Activated CD8-positive, alpha-beta memory T cell treated with anti-CD3 and anti-CD28 coated beads, Interleukin-2, amount 50 U/mL, for 1 hour (primary cell): Measurements from ENCODE around the gene KCNJ15.

Source experiments
- DNase-seq: peaks from one replicate; pipeline ENCODE4 v3.0.0-alpha.2; 2020; ENCODE audit errors: extremely low read depth

The KCNJ15 gene

GRCh38 chr21:38325731-38326420 is 69.1 kb downstream of the KCNJ15 start:
- no peak for DNase-seq

- DNase-seq = no peak
These were observed 69.6 kb downstream of the KCNJ15 start for GRCh38 chr21:38326429-38326828.

- no peak for DNase-seq
These were observed 70.1 kb downstream of the KCNJ15 start for GRCh38 chr21:38326899-38327298.

- DNase-seq = no peak
These were observed 71.2 kb downstream of the KCNJ15 start for GRCh38 chr21:38327984-38328383.

GRCh38 chr21:38329162-38329561 is 72.4 kb downstream of the KCNJ15 start:
- DNase-seq = no peak

- DNase-seq = no peak
These were observed 73.9 kb downstream of the KCNJ15 start for GRCh38 chr21:38330666-38331065.

GRCh38 chr21:38333301-38334272 is 76.8 kb downstream of the KCNJ15 start:
- no peak for DNase-seq

- DNase-seq = no peak
These were observed 78.1 kb downstream of the KCNJ15 start for GRCh38 chr21:38334866-38335265.

- no peak for DNase-seq
These were observed 81.0 kb downstream of the KCNJ15 start for GRCh38 chr21:38337793-38338192.

- DNase-seq = no peak
These were observed 83.3 kb downstream of the KCNJ15 start for GRCh38 chr21:38340131-38340530.

- no peak for DNase-seq
These were observed 84.8 kb downstream of the KCNJ15 start for GRCh38 chr21:38341546-38342012.

- DNase-seq = no peak
These were observed 85.9 kb downstream of the KCNJ15 start for GRCh38 chr21:38342739-38343138.

- DNase-seq = no peak
These were observed 86.9 kb downstream of the KCNJ15 start for GRCh38 chr21:38343691-38344090.

- DNase-seq = no peak
These were observed 89.5 kb downstream of the KCNJ15 start for GRCh38 chr21:38346286-38346685.

- DNase-seq = no peak
These were observed 92.4 kb downstream of the KCNJ15 start for GRCh38 chr21:38349111-38349746.

- no peak for DNase-seq
These were observed 93.2 kb downstream of the KCNJ15 start for GRCh38 chr21:38349977-38350376.

- DNase-seq = no peak
These were observed 93.9 kb downstream of the KCNJ15 start for GRCh38 chr21:38350684-38351083.

GRCh38 chr21:38351176-38351959 is 94.6 kb downstream of the KCNJ15 start:
- no peak for DNase-seq

- DNase-seq = no peak
These were observed 95.2 kb downstream of the KCNJ15 start for GRCh38 chr21:38351961-38352521.

GRCh38 chr21:38352536-38353219 is 95.9 kb downstream of the KCNJ15 start:
- no peak for DNase-seq

GRCh38 chr21:38354231-38354630 is 97.4 kb downstream of the KCNJ15 start:
- DNase-seq = no peak
